NCI-H82 (cell line): ENCODE measurements around the gene PPP1R15A.
A peak's percentile ranks its signal among the peaks of the same experiment; 100 is the strongest.
"Not testable (repeated sequence)": the region's sequence is repeated elsewhere in the genome, so short reads cannot be mapped to it uniquely, and the experiment has no call there.

Experiments
- DNase-seq: peaks from one replicate; lab custom pipeline; 2025; lab: John Stamatoyannopoulos, UW

PPP1R15A gene

GRCh38 chr19:48872182-48872883, at the start of gene PPP1R15A:
Gene PPP1R15A (plus strand): TSS chr19:48872421. CDS start chr19:48873234, 813 bp downstream.
- peak; percentile 98 for DNase-seq

GRCh38 chr19:48822514-48822913, 49.7 kb upstream of the PPP1R15A start:
- DNase-seq: no peak

GRCh38 chr19:48826606-48827020, 45.6 kb upstream of the PPP1R15A start:
- DNase-seq: no peak

GRCh38 chr19:48830088-48830487, 42.1 kb upstream of the PPP1R15A start:
- DNase-seq: no peak

GRCh38 chr19:48830965-48831364, 41.3 kb upstream of the PPP1R15A start:
- DNase-seq: no peak

GRCh38 chr19:48833049-48833448, 39.2 kb upstream of the PPP1R15A start:
- no peak for DNase-seq

- no peak for DNase-seq
These were observed 38.2 kb upstream of the PPP1R15A start for GRCh38 chr19:48833977-48834376.

GRCh38 chr19:48835734-48836088, 36.5 kb upstream of the PPP1R15A start:
- peak; percentile 97 for DNase-seq

GRCh38 chr19:48836089-48837017, 35.9 kb upstream of the PPP1R15A start, which contains the start of gene HSD17B14:
Gene HSD17B14 (minus strand): TSS chr19:48836491. CDS start chr19:48836411, 80 bp downstream.
- peak; percentile 88 for DNase-seq

GRCh38 chr19:48837051-48837524, 35.1 kb upstream of the PPP1R15A start:
- peak; percentile 98 for DNase-seq

GRCh38 chr19:48837687-48838086, 34.5 kb upstream of the PPP1R15A start:
- DNase-seq: peak; percentile 56

- no peak for DNase-seq
These were observed 31.2 kb upstream of the PPP1R15A start for GRCh38 chr19:48841047-48841446.

GRCh38 chr19:48841571-48841970, 30.6 kb upstream of the PPP1R15A start:
- DNase-seq: no peak

GRCh38 chr19:48842789-48843162, 29.4 kb upstream of the PPP1R15A start:
- DNase-seq: peak; percentile 83

GRCh38 chr19:48844472-48844871, 27.7 kb upstream of the PPP1R15A start:
- DNase-seq: peak; percentile 57

GRCh38 chr19:48845384-48845783, 26.8 kb upstream of the PPP1R15A start:
- no peak for DNase-seq

GRCh38 chr19:48846659-48847058, 25.6 kb upstream of the PPP1R15A start:
- DNase-seq: not testable (repeated sequence)

- peak; percentile 36 for DNase-seq
These were observed 19.9 kb upstream of the PPP1R15A start for GRCh38 chr19:48852292-48852691.

- DNase-seq: no peak
These were observed 18.7 kb upstream of the PPP1R15A start for GRCh38 chr19:48853483-48853882.

- DNase-seq: no peak
These were observed 18.1 kb upstream of the PPP1R15A start for GRCh38 chr19:48854103-48854502.

GRCh38 chr19:48856921-48857320, 15.3 kb upstream of the PPP1R15A start:
- DNase-seq: peak; percentile 46

GRCh38 chr19:48858984-48859710, 13.1 kb upstream of the PPP1R15A start:
- DNase-seq: peak; percentile 37
